SKM-1 (cell line): Measurements from ENCODE around the gene RPS2.
"Not testable (repeated sequence)": the region's sequence is repeated elsewhere in the genome, so short reads cannot be mapped to it uniquely, and the experiment has no call there.

ENCODE experiments used
- DNase-seq: peaks from one replicate; lab custom pipeline; 2025; ENCODE audit not compliant: unreplicated experiment; lab: John Stamatoyannopoulos, UW

The RPS2 gene

GRCh38 chr16:1964506-1965395, at the start of gene RPS2:
Gene RPS2, minus strand, starts transcription at chr16:1964826. Its CDS starts 201 bp downstream, at chr16:1964625.
- peak; percentile 93 for DNase-seq

DNA sequence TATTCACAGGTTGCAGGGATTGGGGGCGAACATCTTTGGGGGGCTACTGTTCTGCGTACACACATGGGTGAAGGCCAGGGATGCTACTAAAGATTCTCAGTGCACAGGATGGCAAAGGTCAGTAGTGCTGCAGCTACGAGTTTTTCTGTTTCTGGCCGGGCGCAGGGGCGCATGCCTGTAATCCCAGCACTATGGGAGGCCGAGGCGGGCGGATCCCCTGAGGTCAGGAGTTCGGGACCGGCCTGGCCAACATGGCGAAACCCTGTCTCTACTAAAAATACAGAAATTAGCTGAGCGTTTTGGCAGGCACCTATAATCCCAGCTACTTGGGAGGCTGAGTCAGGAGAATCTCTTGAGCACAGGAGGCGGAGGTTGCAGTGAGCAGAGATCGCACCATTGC, 48.9 kb upstream of the RPS2 start:
- no peak for DNase-seq

- not testable (repeated sequence) for DNase-seq
Observed at GRCh38 chr16:2011726-2012125, 47.1 kb upstream of the RPS2 start.

DNA sequence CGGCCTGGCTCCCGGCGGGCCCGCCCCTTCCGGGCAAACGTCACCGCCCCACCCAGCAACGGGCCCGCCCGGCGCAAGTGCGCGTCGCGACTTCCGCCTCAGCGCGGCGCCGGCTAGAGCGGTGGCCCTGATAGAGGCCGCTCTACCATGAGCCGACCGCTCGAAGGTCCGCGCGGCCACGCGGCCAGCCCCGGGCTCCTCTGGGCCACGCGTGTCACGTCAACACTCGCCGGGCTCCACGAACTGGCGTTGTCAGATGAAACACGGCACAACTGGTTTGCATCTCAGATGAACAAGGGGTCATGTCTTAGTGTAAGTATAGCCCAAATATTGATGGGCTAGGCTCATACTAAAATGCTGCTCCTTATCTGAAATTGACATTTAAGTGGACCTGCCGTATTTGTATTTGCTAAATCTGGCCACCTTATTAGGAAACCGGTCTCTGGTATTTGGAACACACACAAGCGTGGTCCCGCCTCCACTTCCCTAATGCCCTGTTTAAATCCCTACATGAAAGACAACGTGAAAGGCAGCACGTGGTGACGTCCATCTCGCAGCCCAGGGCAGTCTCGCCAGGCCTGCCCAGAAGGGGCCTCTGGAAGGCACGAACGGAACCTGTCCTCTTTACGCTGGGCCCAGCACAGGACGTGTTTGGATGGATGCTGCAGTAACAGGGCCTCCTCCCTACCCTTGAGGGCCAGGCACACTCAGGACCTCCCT, 45.3 kb upstream of the RPS2 start, which contains the start of gene ZNF598:
Gene ZNF598, minus strand, starts transcription at position 31 of the 720 bp plus-strand sequence.
- DNase-seq = peak; percentile 49

DNA sequence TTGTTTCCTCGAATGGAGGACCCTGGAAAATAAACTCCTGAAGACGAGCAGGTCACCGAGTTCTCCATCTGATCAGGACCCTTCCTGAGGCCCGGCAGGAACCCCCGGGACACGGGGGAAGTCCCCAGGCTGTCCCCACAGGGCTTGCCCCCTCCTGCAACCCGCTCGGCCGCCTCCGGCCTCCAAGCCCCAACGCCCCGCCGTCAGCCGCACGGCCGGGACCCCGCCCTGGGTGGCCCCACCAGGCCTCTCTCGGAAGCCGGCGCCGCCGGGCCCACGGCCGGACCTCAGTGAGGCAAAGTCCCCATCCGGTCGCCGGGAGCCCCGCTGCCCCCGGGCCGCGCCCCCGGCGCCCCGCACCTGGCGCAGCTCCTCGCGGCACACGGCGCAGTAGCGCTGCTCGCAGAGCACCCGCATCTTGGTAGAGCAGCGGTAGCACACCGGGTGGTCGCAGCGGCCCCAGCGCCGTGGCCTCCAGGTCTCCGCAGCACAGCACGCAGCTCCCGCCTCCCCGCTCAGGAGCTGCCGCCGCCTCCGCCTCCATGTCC, 44.6 kb upstream of the RPS2 start:
- DNase-seq = no peak

- DNase-seq = no peak
Observed at GRCh38 chr16:2008631-2009163, 44.1 kb upstream of the RPS2 start.

- no peak for DNase-seq
Observed at GRCh38 chr16:2008009-2008526, 43.4 kb upstream of the RPS2 start.

DNA sequence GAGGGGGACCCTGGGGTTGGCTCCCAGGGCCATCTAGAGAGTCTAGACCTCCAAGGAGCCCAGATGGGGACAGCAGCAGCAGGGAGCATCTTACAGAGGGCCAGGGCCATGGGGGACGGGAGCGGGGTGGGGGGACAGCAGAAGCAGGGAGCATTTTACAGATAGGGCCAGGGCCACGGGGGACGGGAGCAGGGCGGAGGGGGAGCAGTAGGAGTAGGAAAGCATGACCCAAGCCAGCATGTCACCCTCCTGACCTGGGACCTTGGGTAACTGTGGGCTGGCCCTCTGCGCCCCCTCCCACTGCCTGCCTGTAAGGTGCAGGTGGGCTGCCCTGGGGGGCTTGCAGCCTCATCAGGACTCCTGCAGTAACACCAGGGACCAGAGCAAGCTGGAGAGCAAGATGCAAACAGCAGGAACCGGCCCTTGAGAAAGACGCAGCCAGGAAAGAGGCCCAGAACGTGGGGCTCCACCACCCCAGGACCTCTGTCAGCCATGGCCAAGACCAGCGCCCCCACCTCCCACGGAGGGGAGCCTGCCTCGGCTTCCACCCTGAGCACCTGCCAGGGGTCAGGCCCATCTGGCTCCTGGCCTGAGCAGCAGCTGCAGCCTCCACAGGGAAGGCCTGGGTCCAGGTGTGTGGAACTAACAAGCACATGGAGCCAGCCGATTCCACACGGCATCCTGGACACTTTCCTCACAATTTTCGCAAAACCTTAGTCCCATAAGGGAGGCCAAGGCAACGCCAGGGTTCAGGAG, 42.6 kb upstream of the RPS2 start:
- no peak for DNase-seq

GRCh38 chr16:2006317-2006716, 41.7 kb upstream of the RPS2 start:
- DNase-seq = no peak

DNA sequence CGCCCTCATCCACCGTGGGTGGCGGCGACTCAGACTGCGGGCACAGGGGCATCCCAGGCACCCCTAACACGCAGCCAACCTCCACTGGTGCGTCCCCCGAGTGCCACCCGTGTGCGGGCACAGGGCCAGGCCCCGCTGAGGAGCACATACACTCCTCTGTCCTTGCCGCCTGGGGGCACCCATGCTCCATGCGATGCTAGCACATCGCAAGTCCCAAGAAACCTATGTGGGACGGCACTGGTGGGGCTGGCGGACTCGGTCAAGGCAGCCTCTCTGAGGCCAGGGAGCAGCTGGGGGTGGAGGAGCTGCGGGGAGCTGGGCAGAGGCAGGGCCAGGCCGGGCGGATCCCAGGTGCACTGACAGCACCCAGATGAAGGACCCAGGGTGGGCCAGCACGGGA, 41.0 kb upstream of the RPS2 start:
- no peak for DNase-seq

GRCh38 chr16:2004795-2005517, 40.3 kb upstream of the RPS2 start:
- no peak for DNase-seq

DNA sequence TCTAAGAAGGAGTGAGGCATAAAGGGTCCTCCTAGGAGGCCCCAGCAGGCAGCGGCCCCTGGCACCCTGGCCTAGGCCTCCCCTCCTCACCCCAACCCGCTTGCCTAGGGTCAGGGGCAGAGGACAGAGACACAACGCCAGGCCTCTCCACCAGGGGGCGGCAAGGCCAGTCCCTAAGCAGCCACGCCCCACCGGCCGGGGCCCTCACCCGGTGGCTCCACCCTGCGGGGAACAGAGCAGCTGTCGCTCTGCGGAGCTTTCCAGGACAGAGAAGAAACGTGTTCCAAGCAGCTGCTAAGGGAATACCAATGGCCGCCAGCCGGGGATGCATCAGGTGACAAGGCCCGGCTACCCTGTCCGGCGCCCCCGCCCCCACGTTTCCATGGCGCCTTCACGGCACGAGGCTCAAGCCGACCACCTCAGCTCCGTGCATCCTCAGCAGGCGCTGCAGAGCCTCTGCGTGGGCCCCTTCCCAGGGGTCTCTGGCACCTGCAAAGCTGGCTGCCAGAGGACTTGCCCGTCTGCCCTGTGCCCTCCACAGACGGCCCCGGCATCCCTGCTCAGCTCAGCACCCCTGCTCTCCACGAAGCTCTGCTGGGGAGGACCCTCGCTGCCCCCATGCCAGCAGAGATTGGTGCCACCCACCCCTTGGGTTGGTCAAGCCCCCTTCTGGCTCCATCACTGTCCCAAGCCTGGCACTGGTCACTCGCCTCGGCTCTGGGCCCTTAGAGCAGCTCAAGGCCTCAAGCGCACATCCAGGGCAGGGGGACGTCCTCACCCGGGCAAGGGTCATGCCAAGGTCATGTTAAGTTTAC, 39.4 kb upstream of the RPS2 start:
- DNase-seq = peak; percentile 87

- no peak for DNase-seq
Observed at GRCh38 chr16:2003231-2003826, 38.7 kb upstream of the RPS2 start.

DNA sequence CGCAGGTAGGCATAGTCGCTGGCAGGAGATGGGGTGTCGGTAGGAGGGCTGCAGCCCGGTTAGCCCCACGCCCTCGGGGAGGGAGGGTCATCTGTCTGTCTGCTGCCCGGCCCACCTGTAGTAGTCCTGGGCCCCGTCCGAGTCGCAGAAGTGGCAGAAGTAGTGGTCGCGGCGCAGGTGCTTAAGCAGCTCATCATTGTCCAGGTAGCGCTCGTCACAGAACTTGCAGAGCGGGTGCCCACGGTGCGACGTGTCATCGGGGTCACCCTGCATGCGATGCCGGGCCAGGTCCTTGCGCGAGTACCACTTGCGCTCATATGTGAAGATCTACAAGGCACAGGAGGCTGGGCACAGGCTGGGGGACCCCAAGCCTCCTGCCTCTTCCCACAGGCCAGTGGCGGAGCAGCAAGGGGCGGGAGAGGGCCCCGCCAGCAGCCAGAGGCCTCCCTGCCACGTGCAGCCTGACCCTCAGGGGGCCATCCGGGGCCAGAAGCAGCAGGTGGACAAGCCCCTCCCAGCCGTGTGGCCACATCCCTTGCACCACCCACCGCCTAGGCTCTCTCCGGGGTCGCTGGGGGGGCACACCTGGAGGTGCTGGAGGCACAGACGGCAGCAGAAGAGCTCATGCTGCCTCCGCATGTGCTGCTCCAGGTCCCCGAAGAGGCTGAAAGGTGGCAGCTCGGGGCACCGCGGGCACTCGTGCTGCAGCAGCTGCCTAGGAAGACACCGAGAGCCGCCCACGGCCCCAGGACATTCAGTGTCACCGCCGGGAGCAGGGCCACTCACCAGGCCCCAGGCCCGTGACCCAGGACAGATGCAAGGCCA, 38.0 kb upstream of the RPS2 start:
- DNase-seq = no peak

DNA sequence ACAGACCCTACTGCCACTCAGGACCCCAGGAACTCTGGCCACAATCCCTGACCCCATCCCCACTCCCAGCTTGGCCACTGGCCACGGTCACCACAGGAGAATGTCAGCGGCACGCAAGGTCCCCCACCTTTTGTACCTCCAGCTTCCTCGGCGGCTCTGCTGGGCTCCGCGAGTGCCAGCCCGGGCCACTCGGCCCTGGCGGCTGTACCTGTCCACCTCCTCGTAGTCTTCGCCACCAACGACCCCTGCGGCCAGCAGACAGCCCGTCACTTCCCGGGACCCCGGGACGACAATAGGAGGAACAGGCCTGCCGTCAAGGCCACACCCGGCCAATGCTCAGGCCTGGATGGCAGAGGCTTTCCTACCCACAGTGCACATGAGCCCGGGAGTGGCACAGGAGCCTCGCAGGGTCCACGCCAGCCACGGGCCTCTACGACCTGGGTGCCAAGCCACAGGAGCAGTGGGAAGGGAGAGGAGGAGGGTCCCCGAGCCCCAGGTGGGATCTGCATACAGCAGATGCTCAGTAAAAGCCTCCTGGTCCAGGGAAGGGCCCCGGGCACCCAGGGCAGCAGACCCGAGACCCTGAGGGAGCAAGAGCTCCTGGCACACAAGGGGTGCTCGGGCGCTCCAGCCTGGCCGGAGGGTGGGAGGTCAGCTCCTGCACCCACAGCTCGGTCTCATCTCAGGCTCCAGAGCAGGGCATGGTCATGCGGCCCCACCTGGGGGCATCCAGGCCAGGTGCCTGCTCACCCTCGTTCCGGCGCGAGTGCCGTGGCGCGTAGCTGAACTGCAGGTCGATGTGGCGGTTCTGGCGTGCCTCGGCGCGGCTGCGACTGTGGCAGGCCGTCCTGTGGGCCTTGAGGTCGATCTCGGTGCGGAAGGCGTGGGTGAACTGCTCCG, 37.1 kb upstream of the RPS2 start:
- no peak for DNase-seq

DNA sequence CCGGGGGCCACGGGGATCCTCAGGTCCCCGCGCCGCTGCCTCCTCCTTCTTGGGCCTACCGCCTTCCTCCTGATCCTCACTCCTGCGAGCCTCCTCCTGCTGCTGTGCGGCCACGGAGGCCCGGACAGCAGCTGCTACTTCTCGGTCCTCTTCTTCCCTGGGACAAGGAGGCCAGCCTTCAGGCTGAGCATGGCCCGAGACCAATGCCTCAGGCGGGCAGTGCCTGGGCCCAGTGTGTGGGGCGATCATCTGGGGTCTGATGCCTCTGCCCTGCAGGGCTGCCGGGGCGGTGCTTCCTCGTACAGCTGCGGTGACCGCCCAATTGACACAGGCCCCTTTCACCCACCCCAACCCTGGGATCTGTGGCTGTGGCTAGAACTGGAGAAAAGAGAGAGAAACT, 36.4 kb upstream of the RPS2 start:
- DNase-seq = no peak
